HepG2 (cell line): ENCODE measurements around the gene GDF11. TPM values are rescaled to one million over a fixed set of nuclear protein-coding genes. Genes with fewer than 3 reads are reported as not detected.

Experiments used
- ATAC-seq: fragments of 200-7000 bp; cut with Tn5 transposase; 3 replicates; pipeline ENCODE4 v1.9.1; 2020; ENCODE audit warnings: mild to moderate bottlenecking, moderate library complexity
- BruUV-seq: library from RNA; stranded (reverse); fragments of 400-500 nt; replicated peaks from 2 replicates; lab custom pipeline; 2021; lab: Mats Ljungman, UMichigan
- CTCF ChIA-PET: fragments of 300-600 bp; formaldehyde crosslinking; extraction: SDS; loops from one replicate; lab custom pipeline; 2021; ENCODE audit warnings: low total read pairs, inconsistent platforms, low intra/inter-chr PET ratio; lab: Yijun Ruan, JAX
- POLR2A ChIA-PET: fragments of 350-600 bp; sonication (Branson Sonifier 250); formaldehyde crosslinking; loops from one replicate; lab custom pipeline; 2020; ENCODE audit warnings: antibody characterized with exemption, inconsistent platforms; lab: Yijun Ruan, JAX
- DNase-seq: peaks from one replicate; pipeline ENCODE4 v3.0.0-alpha.2; 2015; ENCODE audit warnings: low spot score
- FAIRE-seq: peaks from 3 replicates; lab custom pipeline; 2011; peaks lifted over from hg19 to GRCh38; lab: Jason Lieb, UNC
- H2AFZ ChIP-seq: one replicate; pipeline ENCODE4 v1.6.1; 2011; ENCODE audit warnings: low read length, inconsistent platforms
- H3K27ac ChIP-seq: fragments of 300-600 bp; 3 replicates; pipeline ENCODE4 v1.8.0; 2011; ENCODE audit warnings: mixed run types, mild to moderate bottlenecking, mixed read lengths, low read length, inconsistent platforms; ENCODE audit not compliant: insufficient read depth; ENCODE audit errors: extremely low read length
- H3K27me3 ChIP-seq, 2 experiments: fragments of 200-600 bp in 1 of 2; 2 replicates in 1 of 2; 3 replicates in 1 of 2; pipeline versions ENCODE4 v1.6.0 to v1.8.0; 2011; ENCODE audit warnings: low read length in 2 of 2, mild to moderate bottlenecking in 2 of 2, moderate library complexity in 2 of 2, inconsistent platforms in 1 of 2; ENCODE audit not compliant: insufficient read depth in 2 of 2, control insufficient read depth in 1 of 2
- H3K36me3 ChIP-seq, 2 experiments: fragments of 200-600 bp in 1 of 2; replicated peaks in 1 of 2; 2 replicates in 1 of 2; 3 replicates in 1 of 2; pipeline versions ENCODE4 v1.5.1 to v1.8.0; 2011; ENCODE audit warnings: low read length in 2 of 2, inconsistent platforms in 1 of 2; ENCODE audit not compliant: insufficient read depth in 2 of 2, control insufficient read depth in 1 of 2
- H3K4me1 ChIP-seq: 2 replicates; pipeline ENCODE4 v1.5.1; 2012; ENCODE audit warnings: low read length, inconsistent platforms; ENCODE audit not compliant: insufficient read depth
- H3K4me2 ChIP-seq: 2 replicates; pipeline ENCODE4 v1.6.0; 2011; ENCODE audit warnings: low read depth, low read length, inconsistent platforms
- H3K4me3 ChIP-seq, 3 experiments: fragments of 200-600 bp in 1 of 3; sonication (generic), shearing (Covaris generic) in 1 of 3; replicated peaks in 1 of 3; 2 replicates each; pipeline ENCODE4 v1.5.1; 2011 to 2016; ENCODE audit warnings: low read length in 3 of 3, inconsistent platforms in 2 of 3, low read depth in 2 of 3, mild to moderate bottlenecking in 2 of 3, control low read depth in 1 of 3, mixed read lengths in 1 of 3; ENCODE audit not compliant: insufficient read depth in 1 of 3
- H3K79me2 ChIP-seq: one replicate; pipeline ENCODE4 v1.6.1; 2011; ENCODE audit warnings: low read length, inconsistent platforms; ENCODE audit not compliant: insufficient read depth
- H3K9ac ChIP-seq: 2 replicates; pipeline ENCODE4 v1.6.0; 2011; ENCODE audit warnings: mild to moderate bottlenecking, low read depth, low read length, inconsistent platforms; ENCODE audit not compliant: insufficient read depth
- H3K9me3 ChIP-seq: 2 replicates; pipeline ENCODE4 v1.5.1; 2012; ENCODE audit warnings: mild to moderate bottlenecking, low read length
- H4K20me1 ChIP-seq: 2 replicates; pipeline ENCODE4 v1.6.0; 2011; ENCODE audit warnings: inconsistent platforms, mild to moderate bottlenecking, low read length, moderate library complexity; ENCODE audit not compliant: insufficient read depth
- ATF7 ChIP-seq, 2 experiments: fragments of 450-650 bp in 1 of 2; sonication (generic) in 1 of 2; formaldehyde crosslinking in 1 of 2; IDR thresholded peaks; 2 replicates each; pipeline versions ENCODE4 v1.4.0 to v1.6.1; 2016 to 2020; ENCODE audit warnings: antibody characterized with exemption in 1 of 2, mild to moderate bottlenecking in 1 of 2, missing genetic modification reagents in 1 of 2
- GFI1 ChIP-seq: sonication (generic); formaldehyde crosslinking; IDR thresholded peaks from 2 replicates; pipeline ENCODE4 v1.5.0; 2020; ENCODE audit warnings: missing genetic modification reagents, mild to moderate bottlenecking, borderline replicate concordance
- NFATC3 ChIP-seq: sonication (generic); formaldehyde crosslinking; IDR thresholded peaks from 2 replicates; pipeline ENCODE4 v1.5.1; 2020; ENCODE audit warnings: mild to moderate bottlenecking, missing genetic modification reagents
- RARG ChIP-seq: sonication (generic); formaldehyde crosslinking; IDR thresholded peaks from 2 replicates; pipeline ENCODE4 v1.4.0; 2020; ENCODE audit warnings: low read depth, mild to moderate bottlenecking, missing genetic modification reagents
- REL ChIP-seq: sonication (generic); formaldehyde crosslinking; conservative IDR thresholded peaks from 2 replicates; pipeline ENCODE4 v1.8.0; 2022; ENCODE audit warnings: mild to moderate bottlenecking, missing genetic modification reagents, moderate library complexity
- XRCC5 ChIP-seq: fragments of 200-400 bp; formaldehyde crosslinking; optimal IDR thresholded peaks from 2 replicates; pipeline ENCODE3; 2017; ENCODE audit warnings: mild to moderate bottlenecking, low read length
- WGBS: methylation state at CpG from one replicate; pipeline ENCODE4 v1.1.6; 2017; ENCODE audit warnings: low lambda C conversion rate; 5-methylcytosine and 5-hydroxymethylcytosine counted together
- in situ Hi-C: cut with HindIII; loops from 2 replicates; pipeline ENCODE4 v1.10.0; 2017; ENCODE audit warnings: low pct_unique_long_range_greater_than_20kb; ENCODE audit not compliant: extremely low pct_ligation_motif_present
- intact Hi-C: fragments of 100-400 bp; cut with micrococcal nuclease; formaldehyde crosslinking; loops from one replicate; pipeline ENCODE4 v1.10.0; 2022; ENCODE audit not compliant: unreplicated experiment
- polyA plus RNA-seq, 8 experiments: library from polyadenylated mRNA; depleted of rRNA in 3 of 8; stranded (reverse) in 7 of 8; unstranded in 1 of 8; fragments of >200 nt; fragmentation: Illumina TruSeq in 4 of 8; extraction: Trizol in 4 of 8; gene quantifications; 2 replicates each; pipeline versions ENCODE4 v1.2.1 to v1.2.3, GENCODE V29; 2011 to 2016; ENCODE audit warnings: low read depth in 4 of 8, missing spikeins in 1 of 8, mixed read lengths in 1 of 8; ENCODE audit not compliant: insufficient read depth in 1 of 8
- total RNA-seq, 5 experiments: library from RNA; depleted of rRNA; stranded (reverse); fragments of >200 nt; fragmentation: Illumina TruSeq; extraction: Trizol; gene quantifications; 2 replicates each; pipeline ENCODE4 v1.2.3, GENCODE V29; 2016; ENCODE audit warnings: low read depth in 1 of 5
- TF ChIP-seq, protein P1 (sequence below): sonication (generic); formaldehyde crosslinking; IDR thresholded peaks from 2 replicates; pipeline ENCODE4 v1.5.0; 2020; ENCODE audit warnings: missing genetic modification reagents
- TF ChIP-seq, protein P2 (sequence below): sonication (generic); formaldehyde crosslinking; conservative IDR thresholded peaks from 2 replicates; pipeline ENCODE4 v1.8.1; 2023; ENCODE audit warnings: missing genetic modification reagents

Gene GDF11
- total and polyA plus RNA-seq, 2 of the 13 experiments (the other 11 are each of a cell fraction or from before 2014, with no cell fraction given): 0.63 to 1.5 TPM

DNA sequence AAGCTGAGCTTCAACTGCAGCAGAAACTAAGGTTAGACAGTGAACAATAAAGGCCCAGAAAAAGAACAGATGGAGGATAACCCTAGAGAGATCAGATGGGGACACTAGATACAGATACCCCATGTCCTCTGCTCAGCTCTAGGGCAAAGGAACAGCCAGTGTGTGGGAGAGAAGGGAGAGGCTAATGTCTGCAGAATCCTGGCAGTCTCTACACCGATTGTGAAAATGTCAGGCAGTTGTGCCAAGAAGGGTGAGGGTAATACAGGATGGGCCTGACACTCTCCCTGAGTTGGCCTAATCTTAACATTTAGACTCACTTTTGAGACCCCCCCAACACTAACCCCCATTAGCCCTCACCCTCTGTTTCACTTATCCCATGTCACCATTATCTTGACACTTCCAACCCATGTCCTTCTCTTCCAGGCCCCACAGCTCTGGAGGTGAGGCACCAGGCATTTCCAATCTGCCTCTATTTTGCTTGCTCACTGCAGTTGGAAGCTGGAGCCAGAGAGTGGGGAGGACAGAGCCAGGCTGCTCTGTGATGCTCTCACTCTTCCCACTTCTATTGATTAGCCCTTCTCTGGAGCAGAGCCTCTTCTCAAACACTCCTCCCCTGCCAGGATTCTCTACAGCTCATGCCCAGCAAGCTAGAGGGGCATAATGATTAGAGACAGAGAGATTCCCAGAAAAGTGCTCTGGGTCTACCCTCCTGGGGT lies 30.1 kb upstream of the GDF11 start (continued):
- TF ChIP-seq, protein P1, sequence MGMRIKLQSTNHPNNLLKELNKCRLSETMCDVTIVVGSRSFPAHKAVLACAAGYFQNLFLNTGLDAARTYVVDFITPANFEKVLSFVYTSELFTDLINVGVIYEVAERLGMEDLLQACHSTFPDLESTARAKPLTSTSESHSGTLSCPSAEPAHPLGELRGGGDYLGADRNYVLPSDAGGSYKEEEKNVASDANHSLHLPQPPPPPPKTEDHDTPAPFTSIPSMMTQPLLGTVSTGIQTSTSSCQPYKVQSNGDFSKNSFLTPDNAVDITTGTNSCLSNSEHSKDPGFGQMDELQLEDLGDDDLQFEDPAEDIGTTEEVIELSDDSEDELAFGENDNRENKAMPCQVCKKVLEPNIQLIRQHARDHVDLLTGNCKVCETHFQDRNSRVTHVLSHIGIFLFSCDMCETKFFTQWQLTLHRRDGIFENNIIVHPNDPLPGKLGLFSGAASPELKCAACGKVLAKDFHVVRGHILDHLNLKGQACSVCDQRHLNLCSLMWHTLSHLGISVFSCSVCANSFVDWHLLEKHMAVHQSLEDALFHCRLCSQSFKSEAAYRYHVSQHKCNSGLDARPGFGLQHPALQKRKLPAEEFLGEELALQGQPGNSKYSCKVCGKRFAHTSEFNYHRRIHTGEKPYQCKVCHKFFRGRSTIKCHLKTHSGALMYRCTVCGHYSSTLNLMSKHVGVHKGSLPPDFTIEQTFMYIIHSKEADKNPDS: no peak
- no peak for TF ChIP-seq REL (CRISPR knock-in tag)
- no peak for TF ChIP-seq XRCC5

DNA sequence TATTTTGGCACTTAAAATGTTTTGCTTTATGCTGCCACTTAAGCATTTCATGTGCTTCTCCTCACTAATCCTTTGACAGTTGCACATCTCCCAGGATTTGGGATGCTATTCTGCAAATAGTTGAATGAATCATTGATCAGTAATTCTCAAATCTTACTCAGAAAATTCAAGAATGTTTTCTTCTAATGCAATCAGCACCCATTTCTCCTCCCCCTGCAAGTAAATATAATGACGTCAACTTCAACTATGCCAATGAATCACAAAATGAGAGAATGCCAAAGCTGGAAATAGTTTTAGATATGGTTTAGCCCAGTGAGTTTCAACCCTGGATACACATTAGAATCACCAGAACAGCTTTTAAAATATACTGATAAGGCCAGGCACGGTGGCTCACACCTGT lies 29.2 kb upstream of the GDF11 start:
- Histone ChIP-seq H3K4me2 (no peak overlapping the region), H2AFZ (no peak overlapping the region), H3K4me3 (no peak overlapping the region), H4K20me1 (no peaks in the 10 kb centered on the region; the same call in 1 of the 2 replicates), H3K79me2 (no peaks in the 10 kb centered on the region), H3K4me1 (peaks cover 31% of the 10 kb centered on the region), H3K27me3 (peaks cover 0 to 29% of the 10 kb centered on the region in 2 experiments; a peak in 2 of 5 replicates), H3K9me3 (no peaks in the 10 kb centered on the region), H3K27ac (no peak overlapping the region), H3K36me3 (no peaks in the 10 kb centered on the region), H3K9ac (no peak overlapping the region)
- DNase-seq: no peak
- POLR2A ChIA-PET: no interaction called here
- in situ Hi-C loops: no loop called here
- TF ChIP-seq, protein P2, sequence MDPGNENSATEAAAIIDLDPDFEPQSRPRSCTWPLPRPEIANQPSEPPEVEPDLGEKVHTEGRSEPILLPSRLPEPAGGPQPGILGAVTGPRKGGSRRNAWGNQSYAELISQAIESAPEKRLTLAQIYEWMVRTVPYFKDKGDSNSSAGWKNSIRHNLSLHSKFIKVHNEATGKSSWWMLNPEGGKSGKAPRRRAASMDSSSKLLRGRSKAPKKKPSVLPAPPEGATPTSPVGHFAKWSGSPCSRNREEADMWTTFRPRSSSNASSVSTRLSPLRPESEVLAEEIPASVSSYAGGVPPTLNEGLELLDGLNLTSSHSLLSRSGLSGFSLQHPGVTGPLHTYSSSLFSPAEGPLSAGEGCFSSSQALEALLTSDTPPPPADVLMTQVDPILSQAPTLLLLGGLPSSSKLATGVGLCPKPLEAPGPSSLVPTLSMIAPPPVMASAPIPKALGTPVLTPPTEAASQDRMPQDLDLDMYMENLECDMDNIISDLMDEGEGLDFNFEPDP: no peak
- TF ChIP-seq NFATC3 (CRISPR knock-in tag) (no peak), RARG (CRISPR knock-in tag) (no peak), ATF7 (IDR thresholded peaks at IDR 0.05) (peak; percentile 85), ATF7 (CRISPR knock-in tag; IDR thresholded peaks at IDR 0.05) (no peak), GFI1 (CRISPR knock-in tag) (no peak)
- WGBS: 22% methylated on average over 2 of the region's 2 CpGs
- CTCF ChIA-PET: no interaction called here
- ATAC-seq: no peak
- intact Hi-C loops: no loop called here
- no TSS peak for BruUV-seq
- FAIRE-seq: no peak
